ENCODE measurements around the gene STK24.

DNA sequence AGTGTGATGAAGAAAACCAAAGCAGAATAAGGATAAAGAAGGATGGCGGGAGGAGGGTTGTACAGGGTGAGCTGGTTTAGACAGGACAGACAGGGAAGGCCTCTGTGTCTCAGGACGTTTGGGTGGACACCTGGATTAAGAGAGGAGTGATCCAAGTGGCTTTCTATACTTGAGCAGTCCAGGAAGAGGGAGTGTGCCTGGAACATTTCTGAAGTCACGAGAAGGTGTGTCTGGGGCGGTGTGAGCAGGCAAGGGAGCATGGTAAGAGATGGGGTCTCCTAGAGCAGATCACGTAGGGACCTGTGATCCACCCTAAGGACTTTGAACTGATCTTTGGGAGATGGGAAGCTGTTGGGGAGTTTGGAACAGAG lies 15.4 kb upstream of the STK24 start:
- TF ChIP-seq, protein P1, sequence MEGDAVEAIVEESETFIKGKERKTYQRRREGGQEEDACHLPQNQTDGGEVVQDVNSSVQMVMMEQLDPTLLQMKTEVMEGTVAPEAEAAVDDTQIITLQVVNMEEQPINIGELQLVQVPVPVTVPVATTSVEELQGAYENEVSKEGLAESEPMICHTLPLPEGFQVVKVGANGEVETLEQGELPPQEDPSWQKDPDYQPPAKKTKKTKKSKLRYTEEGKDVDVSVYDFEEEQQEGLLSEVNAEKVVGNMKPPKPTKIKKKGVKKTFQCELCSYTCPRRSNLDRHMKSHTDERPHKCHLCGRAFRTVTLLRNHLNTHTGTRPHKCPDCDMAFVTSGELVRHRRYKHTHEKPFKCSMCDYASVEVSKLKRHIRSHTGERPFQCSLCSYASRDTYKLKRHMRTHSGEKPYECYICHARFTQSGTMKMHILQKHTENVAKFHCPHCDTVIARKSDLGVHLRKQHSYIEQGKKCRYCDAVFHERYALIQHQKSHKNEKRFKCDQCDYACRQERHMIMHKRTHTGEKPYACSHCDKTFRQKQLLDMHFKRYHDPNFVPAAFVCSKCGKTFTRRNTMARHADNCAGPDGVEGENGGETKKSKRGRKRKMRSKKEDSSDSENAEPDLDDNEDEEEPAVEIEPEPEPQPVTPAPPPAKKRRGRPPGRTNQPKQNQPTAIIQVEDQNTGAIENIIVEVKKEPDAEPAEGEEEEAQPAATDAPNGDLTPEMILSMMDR (IDR thresholded peaks at IDR 0.05) = no peak
- TF ChIP-seq POLR2AphosphoS5 (IDR thresholded peaks at IDR 0.05; ENCODE audit: low read depth, low read length) = no peak
- no peak for TF ChIP-seq MEF2A (IDR thresholded peaks at IDR 0.05; ENCODE audit: borderline replicate concordance, low read depth)
- TF ChIP-seq EZH2phosphoT487 (IDR thresholded peaks at IDR 0.05; ENCODE audit: borderline replicate concordance, low read depth) = no peak
- TF ChIP-seq, protein P2, sequence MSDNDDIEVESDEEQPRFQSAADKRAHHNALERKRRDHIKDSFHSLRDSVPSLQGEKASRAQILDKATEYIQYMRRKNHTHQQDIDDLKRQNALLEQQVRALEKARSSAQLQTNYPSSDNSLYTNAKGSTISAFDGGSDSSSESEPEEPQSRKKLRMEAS (IDR thresholded peaks at IDR 0.05; ENCODE audit: low read depth) = no peak
- no peak for TF ChIP-seq ELF1 (IDR thresholded peaks at IDR 0.05)
- TF ChIP-seq SIN3A (IDR thresholded peaks at IDR 0.05; ENCODE audit: borderline replicate concordance, low read depth, low read length) = no peak
- no peak for TF ChIP-seq GATA2 (CRISPR knock-in tag; IDR thresholded peaks at IDR 0.05)
